UCSD-AML1 (cell line): ENCODE data around the gene HTR3C.

ENCODE experiments used
- DNase-seq: peaks from one replicate; lab custom pipeline; 2025; ENCODE audit not compliant: unreplicated experiment; lab: John Stamatoyannopoulos, UW

HTR3C gene

GRCh38 chr3:184085389-184085852 lies 32.6 kb downstream of the HTR3C start:
- no peak for DNase-seq

GRCh38 chr3:184092199-184092598 lies 39.4 kb downstream of the HTR3C start:
- no peak for DNase-seq

- no peak for DNase-seq
Observed at GRCh38 chr3:184096811-184097383, 44.0 kb downstream of the HTR3C start, which contains the start of gene HTR3E. Gene HTR3E (plus strand): TSS chr3:184097064. CDS start chr3:184097530, 466 bp downstream.

GRCh38 chr3:184097556-184097955 lies 44.7 kb downstream of the HTR3C start:
- no peak for DNase-seq

GRCh38 chr3:184099806-184100686 lies 47.2 kb downstream of the HTR3C start:
- DNase-seq, result no peak
